Measurements from ENCODE around the gene ELP4. TPM values are rescaled to one million over a fixed set of nuclear protein-coding genes. Genes with fewer than 3 reads are reported as not detected.

The ELP4 gene
- total and polyA plus RNA-seq, 12 donors: 10.5 to 30.4 (median 18.0) TPM

DNA sequence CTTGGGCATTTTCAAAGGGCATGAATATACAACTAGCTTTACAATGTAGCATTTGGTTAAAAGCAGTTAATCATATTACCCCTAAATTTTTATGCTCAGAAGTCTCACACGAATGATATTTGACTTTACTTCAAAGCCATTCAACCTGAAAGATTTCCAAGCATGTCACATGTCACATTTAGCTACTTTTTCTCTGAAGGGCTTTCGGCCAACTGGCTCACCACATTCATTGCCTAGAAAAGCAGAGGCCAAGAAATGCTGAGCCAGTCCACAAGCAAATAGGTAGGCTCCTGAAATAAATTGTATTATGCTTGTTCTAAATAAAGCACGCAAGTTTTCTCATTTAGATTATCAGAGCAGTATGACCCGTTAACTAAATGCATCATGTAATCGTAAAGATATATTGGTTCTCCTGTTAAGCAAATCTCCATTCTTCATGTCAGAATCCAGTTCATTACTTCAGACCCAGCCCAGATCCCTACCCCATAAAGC lies 271.0 kb downstream of the ELP4 start:
- TF ChIP-seq, protein P1, sequence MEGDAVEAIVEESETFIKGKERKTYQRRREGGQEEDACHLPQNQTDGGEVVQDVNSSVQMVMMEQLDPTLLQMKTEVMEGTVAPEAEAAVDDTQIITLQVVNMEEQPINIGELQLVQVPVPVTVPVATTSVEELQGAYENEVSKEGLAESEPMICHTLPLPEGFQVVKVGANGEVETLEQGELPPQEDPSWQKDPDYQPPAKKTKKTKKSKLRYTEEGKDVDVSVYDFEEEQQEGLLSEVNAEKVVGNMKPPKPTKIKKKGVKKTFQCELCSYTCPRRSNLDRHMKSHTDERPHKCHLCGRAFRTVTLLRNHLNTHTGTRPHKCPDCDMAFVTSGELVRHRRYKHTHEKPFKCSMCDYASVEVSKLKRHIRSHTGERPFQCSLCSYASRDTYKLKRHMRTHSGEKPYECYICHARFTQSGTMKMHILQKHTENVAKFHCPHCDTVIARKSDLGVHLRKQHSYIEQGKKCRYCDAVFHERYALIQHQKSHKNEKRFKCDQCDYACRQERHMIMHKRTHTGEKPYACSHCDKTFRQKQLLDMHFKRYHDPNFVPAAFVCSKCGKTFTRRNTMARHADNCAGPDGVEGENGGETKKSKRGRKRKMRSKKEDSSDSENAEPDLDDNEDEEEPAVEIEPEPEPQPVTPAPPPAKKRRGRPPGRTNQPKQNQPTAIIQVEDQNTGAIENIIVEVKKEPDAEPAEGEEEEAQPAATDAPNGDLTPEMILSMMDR (IDR thresholded peaks at IDR 0.05): no peak
- no peak for TF ChIP-seq POLR2A (IDR thresholded peaks at IDR 0.05)
- Histone ChIP-seq H3K4me3 (no peak overlapping the region), H3K4me1 (replicated peaks in 1 of 2) (no peaks in the 10 kb centered on the region), H3K27ac (no peak overlapping the region), H3K36me3 (replicated peaks in 1 of 2) (no peaks in the 10 kb centered on the region), H3K27me3 (no peaks in the 10 kb centered on the region), H3K9me3 (replicated peaks in 1 of 3) (no peaks in the 10 kb centered on the region)
- WGBS, 4 donors: 67 to 81% (median 74%) methylated on average over 5 of the region's 5 CpGs
- no peak for DNase-seq
- intact Hi-C loops (cut with DNase I): no loop called here

DNA sequence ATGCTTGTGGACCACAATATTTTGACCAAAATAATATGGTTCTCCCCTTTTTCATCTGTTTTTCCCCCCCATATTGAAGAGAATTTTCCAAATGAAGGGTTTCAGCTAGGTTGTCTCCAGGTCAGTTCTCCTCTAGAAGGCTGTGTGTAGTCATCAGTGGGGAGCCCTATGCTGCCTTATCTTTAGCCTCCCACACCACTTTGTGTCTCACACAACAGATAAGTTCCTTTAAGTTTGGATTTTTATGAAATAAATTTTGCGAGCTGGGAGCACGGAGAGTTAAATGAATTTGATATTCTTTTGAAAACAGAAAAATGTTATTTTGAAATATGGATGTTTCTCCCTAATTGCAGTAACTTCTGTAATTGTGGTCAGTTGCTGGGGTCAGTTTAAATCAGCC lies 272.7 kb downstream of the ELP4 start:
- H3K4me3 ChIP-seq: no peak overlapping the region
- intact Hi-C loops (cut with DNase I): no loop called here
- 95 to 99% (median 97%) methylated on average over 2 of the region's 2 CpGs for WGBS, 4 donors
- TF ChIP-seq, protein P1 (IDR thresholded peaks at IDR 0.05): no peak
- no peak for TF ChIP-seq POLR2A (IDR thresholded peaks at IDR 0.05)
- no peak overlapping the region for H3K27ac ChIP-seq
- DNase-seq: no peak
- H3K36me3 ChIP-seq (replicated peaks in 1 of 2): no peaks in the 10 kb centered on the region
- no peaks in the 10 kb centered on the region for H3K27me3 ChIP-seq
- no peaks in the 10 kb centered on the region for H3K9me3 ChIP-seq (replicated peaks in 1 of 3)
- H3K4me1 ChIP-seq (replicated peaks in 1 of 2): no peaks in the 10 kb centered on the region

DNA sequence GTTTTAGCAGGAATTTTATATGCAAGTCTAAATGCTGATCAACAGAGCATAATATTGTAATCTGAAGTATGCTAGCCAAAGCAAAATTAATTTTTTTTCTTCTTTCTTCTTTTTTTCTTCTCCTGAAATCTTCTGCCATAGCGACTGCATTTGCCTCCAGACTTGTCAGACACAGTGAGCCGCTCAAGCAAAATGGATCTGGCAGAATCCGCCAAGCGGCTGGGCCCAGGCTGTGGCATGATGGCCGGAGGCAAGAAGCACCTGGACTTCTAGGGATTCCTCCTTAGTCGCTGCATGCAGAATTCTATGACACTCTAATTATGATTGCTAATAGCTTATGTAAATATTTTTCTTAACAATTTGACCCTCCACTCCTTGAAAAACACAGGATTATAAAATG lies 273.7 kb downstream of the ELP4 start:
- no peak for TF ChIP-seq POLR2A (IDR thresholded peaks at IDR 0.05)
- TF ChIP-seq, protein P1 (IDR thresholded peaks at IDR 0.05): no peak
- intact Hi-C loops (cut with DNase I): no loop called here
- H3K4me1 ChIP-seq (replicated peaks in 1 of 2): no peaks in the 10 kb centered on the region

DNA sequence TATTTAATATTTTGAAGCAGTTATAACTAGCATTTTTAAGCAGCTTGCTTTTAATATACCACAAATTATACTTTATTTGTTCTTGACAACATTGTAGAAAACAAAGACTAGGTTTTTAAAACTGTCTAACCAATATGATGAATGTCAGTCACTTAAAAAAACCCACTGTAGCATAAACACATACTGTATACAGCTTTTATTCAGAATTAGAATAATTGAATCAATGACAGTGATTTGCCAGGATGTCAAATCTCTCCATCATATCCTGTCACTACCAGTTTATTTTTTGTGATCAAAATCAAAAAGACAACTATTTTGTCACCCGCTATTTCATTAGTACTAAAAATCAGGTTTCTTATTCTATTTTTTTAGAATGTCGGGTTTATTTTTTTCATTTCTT lies 275.0 kb downstream of the ELP4 start:
- DNase-seq: no peak
- Histone ChIP-seq H3K9me3 (replicated peaks in 1 of 3) (no peaks in the 10 kb centered on the region), H3K4me3 (no peak overlapping the region), H3K36me3 (replicated peaks in 1 of 2) (no peaks in the 10 kb centered on the region), H3K27ac (no peak overlapping the region), H3K27me3 (no peaks in the 10 kb centered on the region), H3K4me1 (replicated peaks in 1 of 2) (no peaks in the 10 kb centered on the region)
- intact Hi-C loops (cut with DNase I): no loop called here
- 96 to 98% (median 97%) methylated on average over 2 of the region's 2 CpGs for WGBS, 4 donors
- TF ChIP-seq, protein P1 (IDR thresholded peaks at IDR 0.05): no peak
- TF ChIP-seq POLR2A (IDR thresholded peaks at IDR 0.05): no peak

More for the DNA sequence above, 273.7 kb downstream of the ELP4 start:
- Histone ChIP-seq H3K9me3 (replicated peaks in 1 of 3) (no peaks in the 10 kb centered on the region), H3K27me3 (no peaks in the 10 kb centered on the region), H3K36me3 (replicated peaks in 1 of 2) (no peaks in the 10 kb centered on the region), H3K27ac (no peak overlapping the region), H3K4me3 (no peak overlapping the region)
- 94 to 99% (median 98%) methylated on average over 6 of the region's 6 CpGs for WGBS, 4 donors
- DNase-seq: no peak
